WI38 (cell line): Measurements from ENCODE around the gene NHLRC3.
"Not testable (repeated sequence)": the region's sequence is repeated elsewhere in the genome, so short reads cannot be mapped to it uniquely, and the experiment has no call there.

Experiments
- H3K4me3 ChIP-seq: 2 replicates; pipeline ENCODE4 v1.5.1; 2011; ENCODE audit warnings: low read depth, mild to moderate bottlenecking, control low read depth, low read length
- CTCF ChIP-seq: IDR thresholded peaks from 2 replicates; pipeline ENCODE4 v1.5.1; 2012; ENCODE audit warnings: low read depth, mild to moderate bottlenecking, control low read depth, low read length

NHLRC3 gene

GRCh38 chr13:39054112-39054511 is 15.9 kb downstream of the NHLRC3 start:
- no peak for TF ChIP-seq CTCF
- H3K4me3 ChIP-seq: no peak overlapping the region

- H3K4me3 ChIP-seq: no peak overlapping the region
- no peak for TF ChIP-seq CTCF
Measured at GRCh38 chr13:39056018-39056417, 17.8 kb downstream of the NHLRC3 start.

- no peak for TF ChIP-seq CTCF
Measured at GRCh38 chr13:39058040-39058439, 19.8 kb downstream of the NHLRC3 start.

GRCh38 chr13:39062004-39062403 is 23.7 kb downstream of the NHLRC3 start:
- no peak for TF ChIP-seq CTCF
- H3K4me3 ChIP-seq: no peak overlapping the region

More at GRCh38 chr13:39058040-39058439, 19.8 kb downstream of the NHLRC3 start:
- no peak overlapping the region for H3K4me3 ChIP-seq

- H3K4me3 ChIP-seq: no peak overlapping the region
- no peak for TF ChIP-seq CTCF
Measured at GRCh38 chr13:39072842-39073241, 34.6 kb downstream of the NHLRC3 start.

GRCh38 chr13:39073983-39074382 is 35.7 kb downstream of the NHLRC3 start:
- H3K4me3 ChIP-seq: no peak overlapping the region
- no peak for TF ChIP-seq CTCF

- H3K4me3 ChIP-seq: not testable (repeated sequence)
Measured at GRCh38 chr13:39086251-39086945, 48.1 kb downstream of the NHLRC3 start.

- no peak overlapping the region for H3K4me3 ChIP-seq
- TF ChIP-seq CTCF: no peak
Measured at GRCh38 chr13:39091586-39091985, 53.3 kb downstream of the NHLRC3 start.
